H1 (cell line): ENCODE results near the gene IFI16.

ENCODE experiments used
- BRCA1 ChIP-seq: IDR thresholded peaks from 2 replicates; pipeline ENCODE4 v1.6.1; 2012; ENCODE audit warnings: low read depth, low read length, improper control_type of control experiment
- EP300 ChIP-seq, 2 experiments: IDR thresholded peaks; 1 replicate in 1 of 2; 2 replicates in 1 of 2; pipeline ENCODE4 v1.6.1; 2011 to 2012; ENCODE audit warnings: low read depth in 2 of 2, low read length in 2 of 2, mild to moderate bottlenecking in 2 of 2, borderline replicate concordance in 1 of 2, inconsistent platforms in 1 of 2, moderate library complexity in 1 of 2
- EZH2 ChIP-seq: fragments of 200-600 bp; sonication (generic); IDR thresholded peaks from 2 replicates; pipeline ENCODE4 v1.7.1; 2012; ENCODE audit warnings: low read depth, mild to moderate bottlenecking, moderate library complexity, low read length, inconsistent platforms; ENCODE audit not compliant: severe bottlenecking
- POLR2A ChIP-seq, 2 experiments: IDR thresholded peaks; 1 replicate in 1 of 2; 2 replicates in 1 of 2; pipeline ENCODE4 v1.6.1; 2011; ENCODE audit warnings: low read depth in 2 of 2, low read length in 2 of 2, mild to moderate bottlenecking in 2 of 2; ENCODE audit errors: control extremely low read depth in 1 of 2
- POLR2AphosphoS5 ChIP-seq: IDR thresholded peaks from 2 replicates; pipeline ENCODE4 v1.6.1; 2011; ENCODE audit warnings: low read depth, low read length
- RAD21 ChIP-seq, 2 experiments: IDR thresholded peaks in 1 of 2; conservative IDR thresholded peaks in 1 of 2; 2 replicates each; pipeline ENCODE4 v1.6.1; 2011; ENCODE audit warnings: low read depth in 2 of 2, low read length in 2 of 2, improper control_type of control experiment in 1 of 2, inconsistent platforms in 1 of 2, mild to moderate bottlenecking in 1 of 2, moderate library complexity in 1 of 2
- RBBP5 ChIP-seq: IDR thresholded peaks from 2 replicates; pipeline ENCODE4 v1.7.1; 2012; ENCODE audit warnings: low read depth, mild to moderate bottlenecking, inconsistent platforms, low read length, moderate library complexity, borderline replicate concordance
- SIX5 ChIP-seq: IDR thresholded peaks from 2 replicates; pipeline ENCODE4 v1.6.1; 2011; ENCODE audit warnings: mild to moderate bottlenecking, low read depth, low read length
- TAF1 ChIP-seq: IDR thresholded peaks from 2 replicates; pipeline ENCODE4 v1.6.1; 2011; ENCODE audit warnings: mild to moderate bottlenecking, low read depth, low read length
- TF ChIP-seq, protein P1 (sequence below), 3 experiments: IDR thresholded peaks; 1 replicate in 2 of 3; 2 replicates in 1 of 3; pipeline versions ENCODE4 v1.5.1 to v1.6.1; 2011; ENCODE audit warnings: low read length in 3 of 3, mild to moderate bottlenecking in 3 of 3, inconsistent platforms in 2 of 3, low read depth in 1 of 3, moderate library complexity in 1 of 3; ENCODE audit not compliant: insufficient read depth in 1 of 3; ENCODE audit errors: control extremely low read depth in 1 of 3

- TF ChIP-seq, protein P1, sequence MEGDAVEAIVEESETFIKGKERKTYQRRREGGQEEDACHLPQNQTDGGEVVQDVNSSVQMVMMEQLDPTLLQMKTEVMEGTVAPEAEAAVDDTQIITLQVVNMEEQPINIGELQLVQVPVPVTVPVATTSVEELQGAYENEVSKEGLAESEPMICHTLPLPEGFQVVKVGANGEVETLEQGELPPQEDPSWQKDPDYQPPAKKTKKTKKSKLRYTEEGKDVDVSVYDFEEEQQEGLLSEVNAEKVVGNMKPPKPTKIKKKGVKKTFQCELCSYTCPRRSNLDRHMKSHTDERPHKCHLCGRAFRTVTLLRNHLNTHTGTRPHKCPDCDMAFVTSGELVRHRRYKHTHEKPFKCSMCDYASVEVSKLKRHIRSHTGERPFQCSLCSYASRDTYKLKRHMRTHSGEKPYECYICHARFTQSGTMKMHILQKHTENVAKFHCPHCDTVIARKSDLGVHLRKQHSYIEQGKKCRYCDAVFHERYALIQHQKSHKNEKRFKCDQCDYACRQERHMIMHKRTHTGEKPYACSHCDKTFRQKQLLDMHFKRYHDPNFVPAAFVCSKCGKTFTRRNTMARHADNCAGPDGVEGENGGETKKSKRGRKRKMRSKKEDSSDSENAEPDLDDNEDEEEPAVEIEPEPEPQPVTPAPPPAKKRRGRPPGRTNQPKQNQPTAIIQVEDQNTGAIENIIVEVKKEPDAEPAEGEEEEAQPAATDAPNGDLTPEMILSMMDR (IDR thresholded peaks at IDR 0.05; ENCODE audit: control extremely low read depth in 1 of 3, insufficient read depth in 1 of 3, low read depth in 1 of 3, low read length in 3 of 3) = no peak
- no peak for TF ChIP-seq EP300 (IDR thresholded peaks at IDR 0.05; ENCODE audit: borderline replicate concordance in 1 of 2, low read depth in 2 of 2, low read length in 2 of 2)
- TF ChIP-seq BRCA1 = no peak
- TF ChIP-seq SIX5 = no peak
- TF ChIP-seq POLR2A (IDR thresholded peaks at IDR 0.05; ENCODE audit: control extremely low read depth in 1 of 2, low read depth in 2 of 2, low read length in 2 of 2) = no peak
- no peak for TF ChIP-seq RBBP5
- TF ChIP-seq EZH2 = no peak
- TF ChIP-seq RAD21 (IDR thresholded peaks at IDR 0.05 in 1 of 2, conservative IDR thresholded peaks at IDR 0.05 in 1 of 2; ENCODE audit: low read depth in 2 of 2, low read length in 2 of 2) = no peak
- TF ChIP-seq POLR2AphosphoS5 = no peak
- TF ChIP-seq TAF1 = no peak
Measured at GRCh38 chr1:159040206-159040605, 30.5 kb downstream of the IFI16 start.
